Thoracic aorta endothelial cell (primary cell): ENCODE results near the gene SPG7. TPM values are rescaled to one million over a fixed set of nuclear protein-coding genes. Genes with fewer than 3 reads are reported as not detected.

Source experiments
- small RNA-seq: library from RNA; depleted of rRNA; stranded (forward); fragments of <200 nt; gene quantifications from one replicate; pipeline ENCODE3, GENCODE V24; 2012
- total RNA-seq: library from RNA; depleted of rRNA; stranded (reverse); fragments of >200 nt; gene quantifications from 2 replicates; pipeline ENCODE4 v1.2.3, GENCODE V29; 2012

Gene SPG7
- 111 and 119 TPM in 2 replicates for total RNA-seq

GRCh38 chr16:89507834-89508590, at the start of gene SPG7:
SPG7 (plus strand) TSS chr16:89508403; CDS start chr16:89508418, 15 bp downstream.

GRCh38 chr16:89490439-89491237, 17.6 kb upstream of the SPG7 start, which contains the start of gene ANKRD11:
ANKRD11 (minus strand) TSS chr16:89490561; CDS start chr16:89317019, 173,542 bp downstream.

GRCh38 chr16:89560378-89561141, 52.4 kb downstream of the SPG7 start, which contains the start of gene RPL13:
RPL13 (plus strand) TSS chr16:89560682; CDS start chr16:89560960, 278 bp downstream.

GRCh38 chr16:89575247-89576152, 67.3 kb downstream of the SPG7 start, which contains the start of gene CPNE7:
CPNE7 (plus strand) TSS chr16:89575758; CDS start chr16:89575898, 140 bp downstream.

Small RNAs within 50 kb of the gene (small RNA-seq; reads per million reads assigned to genes)
- gene SNORD68, result not detected

Other genes starting within 250 kb of the SPG7 start
- 105 and 128 TPM in 2 replicates for gene ANKRD11, start 17.8 kb upstream of the SPG7 start, total RNA-seq
- gene RPL13, start 52.3 kb downstream of the SPG7 start, total RNA-seq, result 2,315 and 2,453 TPM in 2 replicates
- 9.3 and 9.5 TPM in 2 replicates for gene CPNE7, start 67.4 kb downstream of the SPG7 start, total RNA-seq
- gene DPEP1, start 105.2 kb downstream of the SPG7 start, total RNA-seq, result 0.57 TPM in 1 of 2 replicates, not detected in the other
- gene CHMP1A, start 149.3 kb downstream of the SPG7 start, total RNA-seq, result 85.7 and 104 TPM in 2 replicates
- gene SPATA33, start 149.4 kb downstream of the SPG7 start, total RNA-seq, result 3.8 and 4.7 TPM in 2 replicates
- gene CDK10, start 178.3 kb downstream of the SPG7 start, total RNA-seq, result 37.0 and 45.8 TPM in 2 replicates
- 11.2 and 15.3 TPM in 2 replicates for gene SPATA2L, start 193.3 kb downstream of the SPG7 start, total RNA-seq
- gene VPS9D1, start 212.5 kb downstream of the SPG7 start, total RNA-seq, result 6.9 and 7.2 TPM in 2 replicates
- gene ZNF276, start 213.1 kb downstream of the SPG7 start, total RNA-seq, result 24.1 and 24.9 TPM in 2 replicates